ENCODE measurements around the gene CGRRF1. TPM values are rescaled to one million over a fixed set of nuclear protein-coding genes. Genes with fewer than 3 reads are reported as not detected.

CGRRF1 gene
- total RNA-seq, 4 donors from 2014 or later: 16.5 to 28.8 (median 21.2) TPM

- H3K27me3 ChIP-seq: no peaks in the 10 kb centered on the region
- H3K27ac ChIP-seq: no peak overlapping the region
- H3K4me3 ChIP-seq: no peak overlapping the region
- H3K4me1 ChIP-seq: peaks cover 0 to 34% (median 15%) of the 10 kb centered on the region in 4 donors
- TF ChIP-seq CTCF (IDR thresholded peaks at IDR 0.05): no peak
- no peak for TF ChIP-seq EP300 (IDR thresholded peaks at IDR 0.05)
- no peak for TF ChIP-seq POLR2A (IDR thresholded peaks at IDR 0.05)
- peaks cover 0 to 10% (median 0%) of the 10 kb centered on the region in 4 donors for H3K9me3 ChIP-seq
- DNase-seq (ENCODE audit: low spot score in 2 of 2): no peak
- WGBS, 2 donors: 24 to 40% methylated on average over 1 of the region's 1 CpG
- peaks cover 0 to 8% (median 0%) of the 10 kb centered on the region in 3 donors for H3K36me3 ChIP-seq
Measured at GRCh38 chr14:54512393-54512792, 2.7 kb downstream of the CGRRF1 start.

DNA sequence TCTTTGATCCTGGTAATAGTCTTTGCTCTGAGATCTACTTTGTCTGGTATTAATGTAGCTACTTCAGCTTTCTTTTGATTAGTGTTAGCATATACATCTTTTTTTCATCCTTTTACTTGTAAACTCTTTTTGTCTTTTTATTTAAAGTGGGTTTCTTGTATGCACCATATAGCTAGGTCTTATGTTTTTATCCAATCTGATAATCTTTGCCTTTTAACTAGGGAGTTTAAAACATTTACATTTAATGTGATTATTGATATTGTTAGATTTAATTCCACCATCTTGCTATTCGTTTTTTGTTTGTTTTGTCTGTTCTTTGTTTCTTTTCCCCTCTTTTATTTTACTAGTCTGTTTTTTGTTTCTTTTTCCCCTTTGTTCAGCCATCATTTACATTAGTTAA, 6.0 kb downstream of the CGRRF1 start:
- H3K27ac ChIP-seq: no peak overlapping the region
- H3K4me3 ChIP-seq: no peak overlapping the region
- 88 to 95% methylated on average over 1 of the region's 1 CpG for WGBS, 2 donors
- H3K27me3 ChIP-seq: no peaks in the 10 kb centered on the region
- DNase-seq (ENCODE audit: low spot score in 2 of 2): no peak
- H3K9me3 ChIP-seq: peaks cover 0 to 10% (median 0%) of the 10 kb centered on the region in 4 donors
- no peak for TF ChIP-seq EP300 (IDR thresholded peaks at IDR 0.05)
- no peak for TF ChIP-seq POLR2A (IDR thresholded peaks at IDR 0.05)
- peaks cover 0 to 22% (median 0%) of the 10 kb centered on the region in 3 donors for H3K36me3 ChIP-seq
- H3K4me1 ChIP-seq: peaks cover 0 to 24% (median 14%) of the 10 kb centered on the region in 4 donors

- Histone ChIP-seq H3K4me1 (peaks cover 0 to 14% (median 8%) of the 10 kb centered on the region in 4 donors), H3K9me3 (peaks cover 0 to 10% (median 0%) of the 10 kb centered on the region in 4 donors), H3K27ac (no peak overlapping the region), H3K27me3 (no peaks in the 10 kb centered on the region), H3K4me3 (no peak overlapping the region), H3K36me3 (peaks cover 0 to 22% (median 0%) of the 10 kb centered on the region in 3 donors)
- WGBS, 2 donors: 97 to 100% methylated on average over 1 of the region's 1 CpG
- no peak for DNase-seq (ENCODE audit: low spot score in 2 of 2)
- TF ChIP-seq POLR2A (IDR thresholded peaks at IDR 0.05) (no peak), EP300 (IDR thresholded peaks at IDR 0.05) (no peak), CTCF (IDR thresholded peaks at IDR 0.05) (no peak)
Measured at GRCh38 chr14:54516709-54517108, 7.0 kb downstream of the CGRRF1 start.

DNA sequence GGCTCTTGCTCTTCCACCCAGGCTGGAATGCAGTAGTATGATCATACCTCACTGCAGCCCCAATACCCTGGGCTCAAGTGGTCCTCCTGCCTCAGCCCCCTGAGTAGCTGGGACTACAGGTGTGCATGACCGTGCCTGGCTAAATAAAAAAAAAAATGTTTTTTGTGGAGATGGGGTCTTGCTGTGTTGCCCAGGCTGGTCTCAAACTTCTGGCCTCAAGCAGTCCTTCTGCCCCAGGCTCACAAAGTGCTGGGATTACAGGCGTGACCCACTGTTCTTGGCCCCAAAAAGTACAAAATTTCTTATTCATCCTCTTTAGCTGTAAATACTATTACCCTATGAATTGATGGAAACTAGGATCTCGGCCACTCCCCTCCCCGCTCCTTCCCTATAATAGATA, 14.7 kb downstream of the CGRRF1 start:
- no peak for DNase-seq (ENCODE audit: low spot score in 2 of 2)
- Histone ChIP-seq H3K4me3 (no peak overlapping the region), H3K36me3 (peaks cover 0 to 42% (median 0%) of the 10 kb centered on the region in 3 donors), H3K4me1 (no peaks in the 10 kb centered on the region), H3K27ac (no peak overlapping the region), H3K27me3 (no peaks in the 10 kb centered on the region), H3K9me3 (no peaks in the 10 kb centered on the region)
- 87 to 91% methylated on average over 4 of the region's 4 CpGs for WGBS, 2 donors
- no peak for TF ChIP-seq CTCF (IDR thresholded peaks at IDR 0.05)
- no peak for TF ChIP-seq EP300 (IDR thresholded peaks at IDR 0.05)
- TF ChIP-seq POLR2A (IDR thresholded peaks at IDR 0.05): no peak

GRCh38 chr14:54528973-54529372, 19.3 kb downstream of the CGRRF1 start:
- 83 to 85% methylated on average over 2 of the region's 2 CpGs for WGBS, 2 donors
- H3K27ac ChIP-seq: no peak overlapping the region

More at GRCh38 chr14:54528973-54529372, 19.3 kb downstream of the CGRRF1 start:
- Histone ChIP-seq H3K4me3 (no peak overlapping the region), H3K9me3 (no peaks in the 10 kb centered on the region), H3K27me3 (no peaks in the 10 kb centered on the region), H3K36me3 (peaks cover 0 to 24% (median 0%) of the 10 kb centered on the region in 3 donors), H3K4me1 (no peaks in the 10 kb centered on the region)
- DNase-seq (ENCODE audit: low spot score in 2 of 2): no peak
- TF ChIP-seq CTCF (IDR thresholded peaks at IDR 0.05) (no peak), EP300 (IDR thresholded peaks at IDR 0.05) (no peak), POLR2A (IDR thresholded peaks at IDR 0.05) (no peak)
